ENCODE data around the gene SKAP1. TPM values are rescaled to one million over a fixed set of nuclear protein-coding genes. Genes with fewer than 3 reads are reported as not detected.

The SKAP1 gene
- polyA plus RNA-seq, 3 donors: 0.13 to 1.0 (median 0.52) TPM

GRCh38 chr17:48299760-48300159, 130.3 kb downstream of the SKAP1 start:
- no peaks in the 10 kb centered on the region for H4K20me1 ChIP-seq (ENCODE audit: insufficient read depth, low read length)
- Mint-ChIP-seq H3K4me1 (peaks cover 10% of the 10 kb centered on the region), H3K27me3 (ENCODE audit: low read depth in 3 of 3) (peaks cover 2 to 20% (median 13%) of the 10 kb centered on the region in 3 donors), H3K36me3 (no peaks in the 10 kb centered on the region), H3K9me3 (no peaks in the 10 kb centered on the region), H3K4me3 (no peak overlapping the region), H3K27ac (no peak overlapping the region)
- no peak overlapping the region for H3K4me2 ChIP-seq (replicated peaks; ENCODE audit: extremely low read depth, low read length, poor library complexity, severe bottlenecking)
- TF ChIP-seq CTCF (IDR thresholded peaks at IDR 0.05): no peak
- peaks cover 10 to 12% of the 10 kb centered on the region in 2 donors for H3K4me1 ChIP-seq (ENCODE audit: control insufficient read depth in 1 of 2, insufficient read depth in 2 of 2, low read length in 2 of 2)
- no peaks in the 10 kb centered on the region for H3K9me3 ChIP-seq (replicated peaks in 1 of 2; ENCODE audit: control insufficient read depth in 1 of 2, insufficient read depth in 1 of 2, low read length in 2 of 2)
- H3K9ac ChIP-seq (ENCODE audit: insufficient read depth, low read length, poor library complexity, severe bottlenecking): no peak overlapping the region
- H3K36me3 ChIP-seq (replicated peaks in 1 of 2; ENCODE audit: control insufficient read depth in 1 of 2, insufficient read depth in 2 of 2, low read length in 2 of 2): no peaks in the 10 kb centered on the region
- 100% methylated on average over 1 of the region's 1 CpG for WGBS (ENCODE audit: insufficient coverage)
- H3K27ac ChIP-seq (ENCODE audit: low read depth in 1 of 2, low read length in 2 of 2): no peak overlapping the region
- H3K4me3 ChIP-seq (replicated peaks in 1 of 3; ENCODE audit: low read depth in 2 of 3, low read length in 3 of 3): no peak overlapping the region
- no peak overlapping the region for H2AFZ ChIP-seq (ENCODE audit: insufficient read depth, low read depth, low read length, poor library complexity, severe bottlenecking)
- DNase-seq: no peak
- peaks cover 5 to 12% of the 10 kb centered on the region in 2 donors for H3K27me3 ChIP-seq (ENCODE audit: control insufficient read depth in 2 of 2, insufficient read depth in 2 of 2, low read length in 2 of 2)
- intact Hi-C loops (cut with micrococcal nuclease): no loop called here
- no peaks in the 10 kb centered on the region for H3K79me2 ChIP-seq (ENCODE audit: insufficient read depth, low read length)

- H3K27me3 Mint-ChIP-seq (ENCODE audit: low read depth in 3 of 3): peaks cover 2 to 19% (median 13%) of the 10 kb centered on the region in 3 donors
- Histone ChIP-seq H3K9ac (ENCODE audit: insufficient read depth, low read length, poor library complexity, severe bottlenecking) (no peak overlapping the region), H2AFZ (ENCODE audit: insufficient read depth, low read depth, low read length, poor library complexity, severe bottlenecking) (peak overlapping the region; percentile 12), H4K20me1 (ENCODE audit: insufficient read depth, low read length) (no peaks in the 10 kb centered on the region), H3K27me3 (ENCODE audit: control insufficient read depth in 2 of 2, insufficient read depth in 2 of 2, low read length in 2 of 2) (peaks cover 4 to 5% of the 10 kb centered on the region in 2 donors), H3K79me2 (ENCODE audit: insufficient read depth, low read length) (no peaks in the 10 kb centered on the region), H3K36me3 (replicated peaks in 1 of 2; ENCODE audit: control insufficient read depth in 1 of 2, insufficient read depth in 2 of 2, low read length in 2 of 2) (no peaks in the 10 kb centered on the region), H3K27ac (ENCODE audit: low read depth in 1 of 2, low read length in 2 of 2) (no peak overlapping the region), H3K4me2 (replicated peaks; ENCODE audit: extremely low read depth, low read length, poor library complexity, severe bottlenecking) (no peak overlapping the region), H3K4me3 (replicated peaks in 1 of 3; ENCODE audit: low read depth in 2 of 3, low read length in 3 of 3) (no peak overlapping the region), H3K4me1 (ENCODE audit: control insufficient read depth in 1 of 2, insufficient read depth in 2 of 2, low read length in 2 of 2) (peaks cover 16 to 23% of the 10 kb centered on the region in 2 donors), H3K9me3 (replicated peaks in 1 of 2; ENCODE audit: control insufficient read depth in 1 of 2, insufficient read depth in 1 of 2, low read length in 2 of 2) (no peaks in the 10 kb centered on the region)
- H3K9me3 Mint-ChIP-seq: no peaks in the 10 kb centered on the region
- DNase-seq: no peak
- intact Hi-C loops (cut with micrococcal nuclease): no loop called here
- no CpG with 5 or more reads among the region's 4 CpGs for WGBS (ENCODE audit: insufficient coverage)
- peaks cover 13% of the 10 kb centered on the region for H3K4me1 Mint-ChIP-seq
- no peak for TF ChIP-seq CTCF (IDR thresholded peaks at IDR 0.05)
- no peaks in the 10 kb centered on the region for H3K36me3 Mint-ChIP-seq
- no peak overlapping the region for H3K4me3 Mint-ChIP-seq
- peak overlapping the region in 1 of 7 donors; percentile 26 for H3K27ac Mint-ChIP-seq
Measured at GRCh38 chr17:48297825-48298224, 132.2 kb downstream of the SKAP1 start.
